Neural cell (in vitro differentiated cells): ENCODE measurements around the gene GLB1L2.

ENCODE experiments used
- EP300 ChIP-seq: fragments of 450-650 bp; conservative IDR thresholded peaks from 2 replicates; pipeline ENCODE4 v1.6.1; 2014; ENCODE audit warnings: antibody characterized with exemption, mild to moderate bottlenecking, moderate library complexity; ENCODE audit not compliant: poor library complexity, severe bottlenecking
- POLR2AphosphoS5 ChIP-seq: IDR thresholded peaks from 2 replicates; pipeline ENCODE4 v1.6.1; 2012
- TAF1 ChIP-seq: IDR thresholded peaks from 2 replicates; pipeline ENCODE4 v1.6.1; 2012; ENCODE audit warnings: low read depth
- TF ChIP-seq, protein P1 (sequence below): fragments of 450-650 bp; IDR thresholded peaks from 2 replicates; pipeline ENCODE4 v1.5.1; 2014; ENCODE audit warnings: antibody characterized with exemption, mild to moderate bottlenecking, moderate library complexity; ENCODE audit not compliant: poor library complexity, severe bottlenecking
- TF ChIP-seq, protein P2 (sequence below): IDR thresholded peaks from 2 replicates; pipeline ENCODE4 v1.6.1; 2012; ENCODE audit warnings: borderline replicate concordance

DNA sequence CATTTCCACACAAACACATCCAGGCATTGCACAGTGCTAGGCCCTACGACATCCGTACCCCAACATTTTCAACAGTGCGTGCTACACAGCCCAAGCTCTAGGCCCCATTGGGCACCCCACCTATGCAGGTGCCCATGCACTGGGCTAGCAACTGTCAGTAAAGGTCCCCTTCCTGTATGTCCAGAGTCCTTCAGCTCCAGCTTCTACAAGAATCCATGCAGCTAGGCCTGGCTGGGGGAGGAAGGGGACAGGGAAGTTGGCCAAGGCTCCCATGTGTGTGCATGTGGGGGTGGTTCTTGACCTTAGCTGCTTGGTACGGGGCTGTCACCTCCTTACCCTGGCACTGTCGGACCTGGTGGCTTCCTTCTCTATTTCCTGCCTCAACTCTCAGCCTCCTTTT, 79.0 kb downstream of the GLB1L2 start:
- TF ChIP-seq, protein P1, sequence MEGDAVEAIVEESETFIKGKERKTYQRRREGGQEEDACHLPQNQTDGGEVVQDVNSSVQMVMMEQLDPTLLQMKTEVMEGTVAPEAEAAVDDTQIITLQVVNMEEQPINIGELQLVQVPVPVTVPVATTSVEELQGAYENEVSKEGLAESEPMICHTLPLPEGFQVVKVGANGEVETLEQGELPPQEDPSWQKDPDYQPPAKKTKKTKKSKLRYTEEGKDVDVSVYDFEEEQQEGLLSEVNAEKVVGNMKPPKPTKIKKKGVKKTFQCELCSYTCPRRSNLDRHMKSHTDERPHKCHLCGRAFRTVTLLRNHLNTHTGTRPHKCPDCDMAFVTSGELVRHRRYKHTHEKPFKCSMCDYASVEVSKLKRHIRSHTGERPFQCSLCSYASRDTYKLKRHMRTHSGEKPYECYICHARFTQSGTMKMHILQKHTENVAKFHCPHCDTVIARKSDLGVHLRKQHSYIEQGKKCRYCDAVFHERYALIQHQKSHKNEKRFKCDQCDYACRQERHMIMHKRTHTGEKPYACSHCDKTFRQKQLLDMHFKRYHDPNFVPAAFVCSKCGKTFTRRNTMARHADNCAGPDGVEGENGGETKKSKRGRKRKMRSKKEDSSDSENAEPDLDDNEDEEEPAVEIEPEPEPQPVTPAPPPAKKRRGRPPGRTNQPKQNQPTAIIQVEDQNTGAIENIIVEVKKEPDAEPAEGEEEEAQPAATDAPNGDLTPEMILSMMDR: no peak
- TF ChIP-seq, protein P2, sequence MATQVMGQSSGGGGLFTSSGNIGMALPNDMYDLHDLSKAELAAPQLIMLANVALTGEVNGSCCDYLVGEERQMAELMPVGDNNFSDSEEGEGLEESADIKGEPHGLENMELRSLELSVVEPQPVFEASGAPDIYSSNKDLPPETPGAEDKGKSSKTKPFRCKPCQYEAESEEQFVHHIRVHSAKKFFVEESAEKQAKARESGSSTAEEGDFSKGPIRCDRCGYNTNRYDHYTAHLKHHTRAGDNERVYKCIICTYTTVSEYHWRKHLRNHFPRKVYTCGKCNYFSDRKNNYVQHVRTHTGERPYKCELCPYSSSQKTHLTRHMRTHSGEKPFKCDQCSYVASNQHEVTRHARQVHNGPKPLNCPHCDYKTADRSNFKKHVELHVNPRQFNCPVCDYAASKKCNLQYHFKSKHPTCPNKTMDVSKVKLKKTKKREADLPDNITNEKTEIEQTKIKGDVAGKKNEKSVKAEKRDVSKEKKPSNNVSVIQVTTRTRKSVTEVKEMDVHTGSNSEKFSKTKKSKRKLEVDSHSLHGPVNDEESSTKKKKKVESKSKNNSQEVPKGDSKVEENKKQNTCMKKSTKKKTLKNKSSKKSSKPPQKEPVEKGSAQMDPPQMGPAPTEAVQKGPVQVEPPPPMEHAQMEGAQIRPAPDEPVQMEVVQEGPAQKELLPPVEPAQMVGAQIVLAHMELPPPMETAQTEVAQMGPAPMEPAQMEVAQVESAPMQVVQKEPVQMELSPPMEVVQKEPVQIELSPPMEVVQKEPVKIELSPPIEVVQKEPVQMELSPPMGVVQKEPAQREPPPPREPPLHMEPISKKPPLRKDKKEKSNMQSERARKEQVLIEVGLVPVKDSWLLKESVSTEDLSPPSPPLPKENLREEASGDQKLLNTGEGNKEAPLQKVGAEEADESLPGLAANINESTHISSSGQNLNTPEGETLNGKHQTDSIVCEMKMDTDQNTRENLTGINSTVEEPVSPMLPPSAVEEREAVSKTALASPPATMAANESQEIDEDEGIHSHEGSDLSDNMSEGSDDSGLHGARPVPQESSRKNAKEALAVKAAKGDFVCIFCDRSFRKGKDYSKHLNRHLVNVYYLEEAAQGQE: no peak
- TF ChIP-seq TAF1 (no peak), POLR2AphosphoS5 (no peak), EP300 (no peak)
